GM12873 (cell line): ENCODE data around the gene MED17.
A peak's percentile ranks its signal among the peaks of the same experiment; 100 is the strongest.

Experiments used
- TF ChIP-seq, protein P1 (sequence below): IDR thresholded peaks from 2 replicates; pipeline ENCODE4 v1.5.1; 2012; ENCODE audit warnings: low read depth, mild to moderate bottlenecking, moderate library complexity, low read length, control low read depth; ENCODE audit not compliant: insufficient read depth; ENCODE audit errors: missing control alignments

Gene MED17, protein sequence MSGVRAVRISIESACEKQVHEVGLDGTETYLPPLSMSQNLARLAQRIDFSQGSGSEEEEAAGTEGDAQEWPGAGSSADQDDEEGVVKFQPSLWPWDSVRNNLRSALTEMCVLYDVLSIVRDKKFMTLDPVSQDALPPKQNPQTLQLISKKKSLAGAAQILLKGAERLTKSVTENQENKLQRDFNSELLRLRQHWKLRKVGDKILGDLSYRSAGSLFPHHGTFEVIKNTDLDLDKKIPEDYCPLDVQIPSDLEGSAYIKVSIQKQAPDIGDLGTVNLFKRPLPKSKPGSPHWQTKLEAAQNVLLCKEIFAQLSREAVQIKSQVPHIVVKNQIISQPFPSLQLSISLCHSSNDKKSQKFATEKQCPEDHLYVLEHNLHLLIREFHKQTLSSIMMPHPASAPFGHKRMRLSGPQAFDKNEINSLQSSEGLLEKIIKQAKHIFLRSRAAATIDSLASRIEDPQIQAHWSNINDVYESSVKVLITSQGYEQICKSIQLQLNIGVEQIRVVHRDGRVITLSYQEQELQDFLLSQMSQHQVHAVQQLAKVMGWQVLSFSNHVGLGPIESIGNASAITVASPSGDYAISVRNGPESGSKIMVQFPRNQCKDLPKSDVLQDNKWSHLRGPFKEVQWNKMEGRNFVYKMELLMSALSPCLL

DNA sequence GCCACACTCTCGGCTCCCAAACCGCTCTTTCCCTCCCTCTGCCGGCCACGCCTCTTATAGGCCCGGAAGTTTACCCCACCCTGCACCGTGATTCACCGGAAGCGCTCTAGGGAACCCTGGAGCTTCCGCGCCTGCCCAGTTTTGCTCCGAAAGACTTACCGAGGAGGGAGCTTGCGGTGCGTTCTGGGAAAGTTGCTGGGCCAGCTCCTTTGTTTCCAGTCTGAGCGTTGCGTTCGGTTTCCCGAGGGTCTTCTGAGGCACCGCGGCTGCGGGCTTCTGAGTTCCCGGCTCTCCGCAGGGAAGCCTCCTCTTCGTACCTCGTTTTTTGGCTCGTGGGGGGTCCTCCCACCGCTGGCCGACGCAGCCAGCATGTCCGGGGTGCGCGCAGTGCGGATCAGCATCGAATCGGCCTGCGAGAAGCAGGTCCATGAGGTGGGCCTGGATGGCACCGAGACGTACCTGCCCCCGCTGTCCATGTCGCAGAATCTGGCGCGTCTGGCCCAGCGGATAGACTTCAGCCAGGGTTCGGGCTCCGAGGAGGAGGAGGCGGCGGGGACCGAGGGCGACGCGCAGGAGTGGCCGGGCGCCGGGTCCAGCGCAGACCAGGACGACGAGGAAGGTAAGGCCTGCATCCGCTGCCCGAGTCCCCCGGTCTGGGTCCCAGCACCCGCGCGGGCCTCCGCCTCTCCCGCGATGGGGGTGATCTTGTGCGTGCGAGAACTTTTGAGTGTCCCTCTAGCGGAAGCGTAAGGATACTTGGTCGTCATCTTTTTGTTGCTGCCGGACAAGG is at the start of gene MED17:
Gene MED17, plus strand, starts transcription at position 138 of the 790 bp plus-strand sequence. Its CDS starts 232 bp downstream, at position 370.
- TF ChIP-seq, protein P1, sequence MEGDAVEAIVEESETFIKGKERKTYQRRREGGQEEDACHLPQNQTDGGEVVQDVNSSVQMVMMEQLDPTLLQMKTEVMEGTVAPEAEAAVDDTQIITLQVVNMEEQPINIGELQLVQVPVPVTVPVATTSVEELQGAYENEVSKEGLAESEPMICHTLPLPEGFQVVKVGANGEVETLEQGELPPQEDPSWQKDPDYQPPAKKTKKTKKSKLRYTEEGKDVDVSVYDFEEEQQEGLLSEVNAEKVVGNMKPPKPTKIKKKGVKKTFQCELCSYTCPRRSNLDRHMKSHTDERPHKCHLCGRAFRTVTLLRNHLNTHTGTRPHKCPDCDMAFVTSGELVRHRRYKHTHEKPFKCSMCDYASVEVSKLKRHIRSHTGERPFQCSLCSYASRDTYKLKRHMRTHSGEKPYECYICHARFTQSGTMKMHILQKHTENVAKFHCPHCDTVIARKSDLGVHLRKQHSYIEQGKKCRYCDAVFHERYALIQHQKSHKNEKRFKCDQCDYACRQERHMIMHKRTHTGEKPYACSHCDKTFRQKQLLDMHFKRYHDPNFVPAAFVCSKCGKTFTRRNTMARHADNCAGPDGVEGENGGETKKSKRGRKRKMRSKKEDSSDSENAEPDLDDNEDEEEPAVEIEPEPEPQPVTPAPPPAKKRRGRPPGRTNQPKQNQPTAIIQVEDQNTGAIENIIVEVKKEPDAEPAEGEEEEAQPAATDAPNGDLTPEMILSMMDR: peak; percentile 62

DNA sequence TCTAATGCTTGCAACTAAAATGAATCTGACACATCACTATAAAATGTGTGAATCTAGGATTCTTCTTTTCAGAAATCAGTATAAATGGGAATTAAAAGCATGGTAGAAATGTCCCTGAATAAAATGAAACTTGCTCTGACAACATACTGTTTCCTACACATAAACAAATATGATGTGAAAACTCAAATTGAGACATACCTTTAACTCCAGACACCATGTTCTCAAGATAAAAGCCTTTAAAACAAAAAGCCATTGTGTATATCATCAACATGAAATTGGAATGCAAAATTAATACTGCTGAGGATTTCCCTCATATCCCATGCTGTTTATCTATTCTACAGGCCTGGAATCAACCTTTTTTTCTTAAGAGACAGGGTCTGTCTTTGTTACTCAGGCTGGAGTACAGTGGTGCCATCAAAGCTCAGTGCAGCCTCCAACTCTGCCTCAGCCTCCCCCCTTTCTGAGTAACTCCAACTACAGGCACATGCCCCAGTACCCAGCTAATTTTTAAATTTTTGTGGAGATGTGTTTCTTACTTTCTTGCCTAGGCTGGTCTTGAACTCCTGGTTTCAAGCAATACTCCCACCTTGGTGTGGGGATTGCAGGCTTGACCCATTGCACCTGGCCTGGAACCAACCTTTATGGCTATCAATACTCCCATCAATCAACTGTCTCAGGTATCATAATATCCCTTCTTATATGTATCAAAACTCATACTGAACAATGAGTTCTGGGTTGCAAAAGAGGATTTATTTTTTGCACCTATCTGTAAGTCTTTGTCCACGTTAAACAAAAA is 49.5 kb upstream of the MED17 start:
- TF ChIP-seq, protein P1: no peak

DNA sequence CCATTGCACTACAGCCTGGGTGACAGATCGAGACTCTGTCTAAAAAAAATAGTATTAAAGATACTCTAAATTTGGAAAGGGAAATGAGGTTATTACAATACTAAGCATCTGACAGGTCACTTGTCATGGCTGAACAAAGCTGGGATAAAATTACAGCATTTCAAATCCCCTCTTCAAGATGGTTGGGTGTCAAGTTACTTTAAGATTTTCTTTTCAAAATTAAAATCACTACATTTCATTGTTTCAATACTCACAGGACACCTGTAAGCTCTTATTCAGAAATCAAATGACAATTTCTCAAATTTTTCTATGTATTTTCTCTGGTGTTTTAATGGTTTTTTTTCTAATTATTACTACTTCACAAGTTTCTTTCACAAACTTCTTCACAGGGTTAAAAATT is 48.5 kb upstream of the MED17 start:
- TF ChIP-seq, protein P1: no peak

DNA sequence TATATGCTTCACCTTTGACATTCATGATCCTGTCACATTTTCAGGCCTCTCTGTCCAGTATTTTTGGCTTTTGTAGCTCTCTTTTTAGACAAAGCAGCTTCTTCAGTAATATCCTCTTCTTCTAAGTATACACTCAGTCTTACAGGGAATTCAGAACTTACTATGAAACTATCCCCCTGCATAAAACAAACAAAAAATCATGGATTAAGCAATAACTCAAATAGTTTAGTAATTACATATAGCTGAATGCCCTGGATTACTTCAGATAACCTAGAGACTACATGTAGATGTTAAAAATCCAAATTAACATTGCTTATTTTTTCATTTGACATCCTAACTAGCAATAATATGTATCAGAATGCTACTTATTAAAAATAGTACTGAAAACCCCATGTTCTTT is 48.0 kb upstream of the MED17 start:
- TF ChIP-seq, protein P1: no peak

DNA sequence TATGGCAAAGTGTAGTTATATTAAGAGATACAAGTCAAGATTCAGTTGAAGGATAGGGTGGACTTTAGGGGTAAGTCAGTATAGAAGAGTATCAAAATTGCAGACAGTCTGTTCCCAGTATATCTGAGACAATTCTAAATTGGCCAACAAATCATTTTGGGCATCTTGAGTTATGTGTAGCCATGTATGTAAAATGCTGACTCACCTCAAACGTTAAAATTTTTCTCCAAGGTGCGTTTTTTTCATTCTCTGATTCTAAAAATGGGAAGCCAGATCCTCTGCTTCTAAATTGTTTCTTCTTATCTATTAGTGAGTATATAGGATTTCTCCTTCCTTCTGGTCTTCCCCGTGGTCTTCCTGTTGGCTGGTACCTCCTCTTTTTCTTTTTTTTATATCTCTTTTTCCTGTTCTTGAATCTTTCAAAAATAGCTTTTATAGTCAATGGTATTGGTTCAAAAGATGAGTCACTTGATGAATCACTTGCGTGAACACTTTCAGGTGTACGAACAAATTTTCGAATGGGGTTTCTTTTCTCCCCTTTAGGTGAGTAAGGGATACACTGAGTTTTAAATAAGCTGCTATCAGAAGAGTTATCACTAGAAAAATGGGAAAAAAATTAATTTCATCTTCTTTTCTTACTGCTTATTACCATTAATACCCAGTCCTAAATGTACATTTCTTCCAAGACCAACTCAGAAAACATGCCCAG is 46.0 kb upstream of the MED17 start:
- TF ChIP-seq, protein P1: no peak

DNA sequence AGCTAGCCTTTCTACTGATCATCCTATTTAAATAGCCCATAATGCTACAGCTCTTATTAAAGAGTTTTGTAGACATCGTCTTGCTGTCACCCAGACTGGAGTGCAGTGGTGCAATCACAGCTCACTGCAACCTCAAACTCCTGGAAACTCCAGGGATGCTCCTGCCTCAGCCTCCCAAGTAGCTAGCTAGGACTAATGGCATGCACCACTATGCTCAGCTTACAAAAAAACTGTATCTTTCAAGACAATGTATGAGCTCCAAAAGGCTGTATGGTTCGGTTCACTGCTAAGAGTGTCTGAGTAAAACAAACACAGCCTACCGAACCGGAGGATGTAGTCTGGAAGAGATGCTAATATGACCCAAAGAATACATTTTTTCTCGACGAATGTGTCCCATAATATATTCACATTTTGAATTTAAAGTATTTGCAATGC is 45.4 kb upstream of the MED17 start:
- TF ChIP-seq, protein P1: no peak
